HG02623 (cell line): Measurements from ENCODE around the gene ABHD8.

ENCODE experiments used
- ATAC-seq: cut with Tn5 transposase; IDR thresholded peaks from one replicate; pipeline ENCODE4 v1.9.1; 2021; ENCODE audit warnings: moderate library complexity; ENCODE audit not compliant: unreplicated experiment

ABHD8 gene

DNA sequence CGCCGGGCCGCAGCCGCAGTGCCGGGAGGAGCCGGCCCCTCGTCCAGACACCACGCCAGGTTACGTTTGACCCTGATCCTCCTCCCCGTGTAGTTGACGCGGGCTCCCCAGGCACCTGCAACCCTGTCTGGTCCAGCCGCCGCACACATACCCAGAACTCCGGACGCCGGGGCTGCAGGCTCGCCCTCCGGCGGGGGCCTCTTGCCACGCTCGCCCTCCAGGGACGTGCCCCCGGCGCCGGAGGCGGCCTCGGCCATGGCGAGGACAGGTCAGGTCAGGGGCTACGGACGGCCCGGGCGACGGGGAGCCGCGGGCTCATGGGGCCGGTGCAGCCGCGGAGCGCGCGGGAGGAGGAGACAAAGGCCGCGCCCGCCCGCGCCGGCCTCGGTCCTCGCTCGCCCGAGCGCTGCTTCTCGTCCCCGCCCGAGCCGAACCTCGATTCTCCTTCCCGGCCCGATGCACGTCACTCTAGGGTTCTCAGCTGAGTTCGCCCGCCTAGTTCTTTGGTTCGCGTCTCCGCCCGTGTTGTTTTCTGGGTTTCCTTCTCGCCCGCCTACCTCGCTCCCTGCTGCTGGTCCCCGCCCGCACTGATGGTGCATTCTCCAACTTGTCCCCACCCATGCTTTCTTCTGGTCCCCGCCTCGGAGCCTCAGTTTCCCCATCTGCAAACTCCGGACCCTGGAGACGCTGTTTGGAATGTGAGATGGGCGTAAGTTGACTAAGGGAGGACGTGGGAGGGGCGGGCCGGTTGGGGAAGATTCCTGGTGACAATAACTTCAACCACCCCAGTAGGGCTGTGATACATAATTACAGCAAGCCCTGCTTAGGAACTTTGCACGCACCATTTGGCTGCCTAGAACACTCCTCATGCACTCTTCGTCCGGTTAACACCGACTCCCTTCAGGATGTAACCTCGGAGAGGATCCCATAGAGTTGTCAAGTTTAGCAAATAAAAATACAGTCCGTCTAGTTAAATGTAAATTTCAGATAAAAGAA, 31.5 kb upstream of the ABHD8 start, which contains the start of gene ANO8:
Gene ANO8 (minus strand): TSS at position 442 of the 996 bp plus-strand sequence. CDS start 185 bp downstream, at position 257.
- peak; percentile 35 for ATAC-seq

DNA sequence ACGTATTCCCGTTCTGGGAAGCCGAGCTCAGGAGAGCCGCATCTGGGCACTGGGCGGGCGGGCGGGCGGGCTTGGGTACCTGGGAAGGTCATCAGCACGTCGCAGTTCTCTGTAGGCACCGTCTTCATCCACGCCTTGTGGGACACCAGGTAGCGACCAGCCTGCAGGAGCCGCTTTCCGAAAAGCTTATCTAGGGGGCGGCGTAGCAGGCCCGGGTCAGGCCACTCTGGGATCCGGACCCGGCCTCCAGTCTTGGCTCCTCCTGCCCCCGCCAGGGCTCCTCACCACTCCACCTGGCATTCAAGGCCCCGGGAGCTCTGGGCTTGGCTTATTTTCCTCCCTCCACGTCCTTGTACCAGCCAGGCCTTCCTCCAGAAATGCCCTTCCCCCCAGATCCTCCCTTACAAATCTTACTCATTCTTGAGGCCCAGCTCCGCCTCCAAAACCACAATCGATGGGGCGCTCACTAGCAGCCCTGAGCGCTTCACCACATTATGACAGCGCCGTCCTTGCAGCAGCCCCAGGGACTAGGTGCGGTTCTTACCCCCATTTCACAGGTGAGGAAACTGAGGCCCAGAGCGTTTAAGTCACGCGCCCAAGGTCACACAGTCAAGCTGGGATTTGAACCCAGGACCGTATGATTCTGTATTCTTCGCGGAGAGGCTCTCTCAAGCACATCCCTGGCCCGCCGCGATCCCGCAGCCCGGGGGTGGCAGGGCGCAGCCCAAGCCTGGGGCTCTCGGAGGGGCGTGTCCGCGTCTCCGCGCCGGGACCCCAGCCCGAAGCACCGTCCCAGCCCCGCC, 30.6 kb upstream of the ABHD8 start:
- ATAC-seq = no peak

DNA sequence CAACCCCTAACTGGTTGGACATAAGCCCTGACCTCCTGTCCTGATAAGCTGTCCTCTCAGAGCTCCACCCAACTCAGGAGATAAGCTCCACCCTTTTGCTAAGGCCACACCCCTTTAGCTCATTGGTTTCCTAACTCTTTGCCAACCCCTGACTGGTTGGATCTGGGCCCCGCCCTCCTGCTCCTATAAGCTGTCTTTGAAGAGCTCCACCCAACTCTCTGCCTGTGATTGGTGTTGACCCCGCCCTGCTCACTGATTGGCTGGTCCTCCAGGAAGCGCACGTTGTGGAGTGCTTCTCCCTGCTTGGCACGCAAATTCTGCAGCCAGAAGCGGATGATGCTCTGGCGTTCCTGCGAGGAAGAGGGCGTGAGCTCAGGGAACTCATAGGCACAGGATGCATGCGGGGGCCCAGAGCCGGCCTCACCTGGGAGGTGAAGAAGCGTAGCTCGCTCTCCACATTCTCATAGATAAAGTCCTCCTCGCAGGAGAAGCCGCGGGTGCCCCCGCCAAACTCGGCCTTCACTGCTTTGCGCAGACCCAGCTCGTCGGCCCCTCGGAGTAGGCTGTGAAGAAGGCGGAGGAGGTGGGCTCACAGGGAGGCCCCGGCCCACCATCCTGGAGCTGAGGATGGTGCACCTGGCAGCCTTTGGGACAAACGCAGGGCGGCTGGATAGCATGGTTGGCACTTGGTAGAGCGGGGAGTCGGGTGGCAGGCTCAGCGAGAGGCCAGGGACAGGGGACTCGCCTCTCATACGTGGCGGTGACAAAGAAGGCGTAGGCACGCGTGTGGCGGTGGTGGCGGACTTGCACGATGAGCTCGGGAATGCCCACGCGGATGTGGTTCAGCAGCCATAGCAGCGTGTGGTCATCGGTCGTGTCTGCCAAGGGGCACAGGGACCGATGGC, 29.7 kb upstream of the ABHD8 start:
- no peak for ATAC-seq

DNA sequence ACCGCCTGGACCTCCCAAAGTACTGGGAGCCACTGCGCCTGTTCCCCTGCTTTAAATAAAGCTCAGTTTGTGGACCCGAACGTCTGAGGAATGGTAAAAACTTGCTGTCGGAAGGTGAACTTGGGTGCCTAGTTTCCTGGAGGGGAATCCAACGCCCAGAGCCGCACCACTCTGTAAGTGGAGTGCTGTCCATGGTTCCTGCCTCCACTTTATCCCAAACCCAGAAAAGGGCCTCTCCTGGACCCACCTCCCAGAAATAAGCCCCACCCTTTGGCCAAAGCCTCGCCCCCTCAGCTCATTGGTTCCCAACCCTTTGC, 29.1 kb upstream of the ABHD8 start:
- ATAC-seq = no peak

DNA sequence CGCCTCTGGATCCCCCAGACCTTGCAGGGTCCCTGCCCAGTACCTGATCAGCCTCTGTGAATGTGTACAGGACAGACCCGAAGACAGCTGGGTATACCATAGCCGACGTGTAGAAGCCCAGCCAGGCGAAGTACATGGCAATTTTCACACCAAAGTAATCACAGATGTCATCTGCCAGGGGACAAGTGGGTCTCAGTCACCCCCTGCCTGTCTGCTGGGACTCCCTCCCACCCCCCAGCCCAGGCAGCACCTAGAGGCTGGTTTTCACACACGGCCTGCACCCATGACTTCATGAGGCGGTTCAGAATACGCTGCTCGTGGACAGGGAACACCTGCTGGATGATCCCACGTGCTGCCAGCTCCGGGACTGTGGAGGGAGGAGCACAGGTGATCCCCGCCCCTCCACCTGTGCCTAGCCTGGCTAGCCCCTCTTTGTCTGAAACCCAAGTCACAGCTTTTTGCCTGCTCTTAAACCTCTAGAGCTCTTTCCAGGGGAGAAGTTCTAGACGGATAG, 27.9 kb upstream of the ABHD8 start:
- no peak for ATAC-seq

DNA sequence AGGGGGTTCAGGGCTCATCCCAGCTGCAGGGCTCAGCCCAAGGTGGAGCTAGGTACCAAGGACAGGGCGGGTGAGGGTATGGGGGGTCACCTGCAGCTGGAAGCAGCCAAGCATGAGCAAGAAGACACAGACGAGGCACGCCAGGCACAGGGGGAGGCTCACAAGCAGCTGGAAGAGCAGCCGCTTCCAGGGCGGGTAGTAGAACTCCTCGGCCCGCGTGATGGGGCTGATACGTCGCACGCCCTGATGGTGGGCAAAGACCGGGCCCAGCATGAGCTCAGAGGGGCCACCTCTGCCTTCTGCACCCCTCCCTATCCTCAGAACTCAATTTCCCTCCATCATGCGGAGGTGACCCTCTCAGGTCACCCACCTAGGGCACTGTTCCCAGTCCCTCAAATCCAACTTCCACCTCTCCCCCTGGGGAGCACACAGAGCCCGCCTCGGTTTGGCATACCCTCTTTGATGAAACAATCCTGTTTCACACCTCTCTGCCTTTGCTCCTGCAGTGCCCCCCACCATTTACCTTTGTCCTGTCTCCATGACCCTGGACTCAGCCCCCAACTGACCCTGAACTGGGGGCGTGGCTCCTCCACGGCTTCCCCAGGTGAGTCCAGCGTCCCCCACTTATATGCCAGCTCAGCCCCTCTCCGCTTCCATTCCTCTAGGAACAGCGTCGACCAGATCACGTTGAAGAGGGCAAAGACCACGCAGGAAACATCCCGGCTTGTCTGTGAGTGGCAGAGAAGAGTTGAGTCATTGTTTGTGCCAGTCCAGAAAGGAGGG, 27.2 kb upstream of the ABHD8 start:
- ATAC-seq = no peak

DNA sequence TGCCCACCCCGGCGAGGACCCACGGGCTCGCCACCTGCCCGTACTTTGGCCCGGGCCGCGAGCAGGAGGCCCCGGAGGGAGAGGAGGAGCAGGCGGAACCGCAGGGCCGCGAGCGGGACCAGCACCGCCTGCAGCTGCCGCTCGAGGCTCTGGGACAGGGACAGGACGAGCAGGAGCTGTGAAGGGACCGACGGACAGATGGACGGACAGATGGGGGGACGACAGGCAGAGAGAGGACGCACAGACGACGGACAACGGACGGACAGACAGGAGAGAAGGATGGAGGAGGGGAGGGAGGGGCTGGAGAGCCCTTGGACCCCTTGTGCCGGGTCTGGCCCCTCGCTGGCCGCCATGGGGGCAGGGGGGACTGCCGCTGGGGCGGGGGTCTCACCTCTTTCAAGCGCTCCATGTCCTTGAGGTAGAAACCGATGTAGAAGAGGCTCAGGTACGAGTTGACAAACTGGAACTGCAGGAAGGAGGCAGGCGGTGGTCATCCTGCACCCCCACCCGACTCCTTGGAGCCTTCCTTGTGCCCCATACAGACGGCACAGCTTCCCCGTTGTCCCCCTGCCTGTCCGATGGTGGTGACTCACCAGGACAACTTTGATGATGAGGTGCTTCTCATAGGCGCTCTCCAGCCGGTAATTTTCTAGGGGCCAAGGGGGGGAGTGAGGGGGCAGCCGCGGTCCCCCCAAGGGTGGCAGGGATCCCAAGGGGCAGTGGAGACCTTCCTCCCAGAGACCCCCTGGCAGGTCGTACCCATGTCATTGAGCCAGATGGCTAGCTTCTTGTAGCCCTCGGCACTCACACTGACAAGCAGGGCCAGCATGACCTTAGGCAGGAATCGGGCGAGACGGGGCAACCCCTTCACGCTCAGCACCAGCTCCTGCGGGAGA, 26.4 kb upstream of the ABHD8 start:
- ATAC-seq = no peak

DNA sequence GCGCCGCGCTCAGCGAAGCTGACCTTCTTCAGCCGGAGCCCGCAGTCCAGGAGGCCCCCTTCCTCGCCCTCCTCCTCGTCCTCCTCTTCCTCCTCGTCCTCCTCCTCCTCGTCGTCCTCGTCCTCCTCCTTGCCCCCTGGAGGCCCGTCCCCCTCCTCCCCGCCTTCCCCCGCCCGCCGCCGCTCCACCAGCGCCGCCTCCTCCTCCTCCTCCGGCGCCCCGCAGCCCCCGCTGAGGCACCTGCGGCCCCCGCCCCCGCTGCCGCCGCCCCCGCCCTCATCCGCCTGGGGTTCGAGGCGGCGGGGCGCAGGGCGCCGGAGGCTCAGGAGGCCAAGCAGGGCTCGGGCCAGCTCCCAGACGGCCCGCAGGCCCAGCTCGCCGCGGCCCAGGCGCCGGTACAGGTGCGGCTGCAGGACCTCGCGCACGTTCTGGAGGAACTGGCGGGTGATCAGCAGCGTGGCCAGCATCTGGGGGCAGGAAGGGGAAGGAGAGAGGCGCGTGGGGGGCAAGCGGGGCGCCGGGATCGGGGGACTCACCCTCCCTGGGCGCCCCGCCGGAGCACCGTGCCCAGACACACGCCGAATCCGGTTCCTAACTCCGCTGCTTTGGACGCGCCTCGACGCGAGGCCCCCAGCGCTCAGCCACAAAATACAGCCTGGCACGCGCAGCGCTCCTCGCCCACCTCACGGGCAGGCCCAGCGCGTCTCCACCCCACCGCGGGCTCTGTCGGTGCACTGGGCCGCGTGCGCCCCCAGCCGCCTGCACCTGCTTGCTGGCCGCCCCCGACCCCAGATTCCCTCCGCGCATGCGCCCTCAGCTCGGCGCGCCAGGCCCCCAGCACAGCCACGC, 25.5 kb upstream of the ABHD8 start:
- ATAC-seq = no peak

DNA sequence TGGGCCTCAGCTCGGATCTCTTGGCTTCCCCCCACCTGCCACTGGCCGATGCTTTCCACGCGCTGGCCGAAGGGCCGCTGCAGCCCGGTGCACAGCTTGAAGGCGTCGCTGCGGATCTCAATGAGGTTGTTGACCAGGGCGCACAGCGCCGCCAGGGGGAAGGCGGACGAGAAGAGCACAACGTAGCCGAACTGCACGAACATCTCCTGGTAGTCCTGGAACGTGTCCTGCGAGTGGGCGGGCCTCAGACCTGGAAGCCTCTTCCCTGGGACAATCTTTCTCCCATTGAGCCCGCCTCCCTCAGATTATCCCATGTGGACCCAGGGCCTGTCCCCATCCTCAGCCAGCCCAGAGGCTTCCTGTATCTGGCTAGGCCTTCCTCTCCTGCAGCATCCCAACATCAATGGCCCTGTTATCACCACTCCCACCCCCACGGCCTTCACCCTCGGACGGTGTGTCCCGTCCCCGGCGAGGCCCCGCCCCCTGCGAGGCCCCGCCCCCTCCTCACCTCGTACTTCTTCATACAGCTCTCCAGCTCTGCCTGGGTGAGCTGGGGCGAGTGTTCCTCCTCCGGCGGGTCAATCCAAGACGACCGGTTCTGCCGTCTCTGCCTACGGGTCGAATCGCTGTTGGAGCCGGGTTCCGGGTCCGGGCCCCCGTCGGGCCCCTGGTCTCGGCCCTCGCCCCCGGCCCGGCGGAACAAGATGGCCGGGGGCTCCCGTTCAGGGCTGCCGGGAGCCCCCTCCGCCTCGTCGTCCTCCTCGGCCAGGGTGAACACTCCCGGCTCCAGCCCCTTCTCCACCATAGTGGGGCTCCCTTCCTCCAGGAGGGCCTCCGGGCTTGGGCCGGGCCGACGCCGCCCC, 24.7 kb upstream of the ABHD8 start:
- no peak for ATAC-seq

DNA sequence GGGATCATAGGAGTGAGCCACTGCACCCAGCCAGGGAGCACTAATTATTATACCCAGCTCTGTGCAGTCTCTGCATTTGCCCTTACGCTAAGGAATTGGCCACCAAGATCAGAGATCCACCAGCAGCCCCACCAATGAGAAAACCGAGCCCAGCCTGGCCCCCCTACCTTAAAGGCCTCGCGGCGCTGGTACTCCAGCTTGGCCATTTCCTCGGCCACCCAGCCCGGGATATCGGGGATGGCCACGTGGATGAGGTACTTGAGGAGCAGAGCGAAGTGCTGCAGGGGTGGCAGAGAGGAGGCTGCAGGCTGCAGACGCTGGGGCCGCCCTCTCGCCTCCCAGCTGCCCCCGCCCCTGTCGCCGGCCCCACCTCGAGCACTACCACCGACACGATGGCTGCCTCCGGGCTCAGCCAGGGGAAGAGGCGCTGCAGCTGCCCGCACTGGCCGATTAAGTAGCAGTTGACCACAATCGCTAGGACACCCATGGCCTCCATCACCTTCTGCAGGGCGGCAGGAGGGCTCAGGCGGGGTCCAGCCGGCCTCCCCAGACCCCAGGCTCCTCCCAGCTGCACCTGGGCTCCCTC, 23.9 kb upstream of the ABHD8 start:
- ATAC-seq = no peak

DNA sequence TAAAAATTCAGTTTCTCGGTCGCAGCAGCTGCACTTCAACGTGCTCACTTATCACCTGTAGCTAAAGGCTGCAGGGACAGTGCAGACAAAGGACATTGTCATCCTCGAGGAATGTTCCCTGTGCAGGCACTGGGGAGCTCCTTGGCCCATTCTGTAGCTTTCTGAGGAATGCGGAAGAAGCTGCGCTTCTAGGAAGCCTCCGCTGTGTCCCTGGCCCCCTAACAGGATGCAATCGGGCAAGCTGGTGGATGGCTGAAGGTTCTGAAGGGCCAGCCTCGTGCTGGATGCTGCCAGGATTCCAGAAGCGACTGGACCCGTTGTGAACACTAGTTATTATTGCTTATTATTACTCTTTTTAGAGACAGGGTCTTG, 23.4 kb upstream of the ABHD8 start:
- ATAC-seq = no peak

DNA sequence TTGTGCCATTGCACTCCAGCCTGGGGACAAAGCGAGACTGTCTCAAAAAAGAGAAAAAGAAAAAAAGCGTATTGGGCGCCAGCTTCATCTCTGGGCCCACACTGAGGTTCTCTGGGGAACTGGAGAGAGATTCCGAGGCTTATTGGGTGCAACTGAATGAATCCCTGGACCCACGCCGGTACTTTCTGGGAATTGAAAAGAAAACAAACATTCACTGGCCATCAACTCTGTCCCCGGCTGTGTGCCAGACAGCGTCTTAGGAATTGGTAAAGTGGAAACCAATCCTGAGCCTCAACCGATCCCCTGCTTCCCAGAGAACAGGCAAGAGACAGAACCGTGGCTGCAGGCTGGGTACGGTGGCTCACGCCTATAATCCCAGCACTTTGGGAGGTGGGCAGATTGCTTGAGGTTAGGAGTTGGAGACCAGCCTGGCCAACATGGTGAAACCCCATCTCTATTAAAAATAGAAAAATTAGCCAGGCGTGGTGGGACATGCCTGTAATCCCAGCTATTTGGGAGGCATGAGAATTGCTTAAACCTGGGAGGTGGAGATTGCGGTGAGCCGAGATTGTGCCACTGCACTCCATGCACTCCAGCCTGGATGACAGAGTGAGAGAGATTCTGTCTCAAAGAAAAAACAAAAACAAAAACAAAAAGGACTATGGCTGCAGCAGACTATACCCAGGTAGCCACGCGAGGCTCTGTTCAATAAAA, 22.8 kb upstream of the ABHD8 start:
- ATAC-seq = no peak

DNA sequence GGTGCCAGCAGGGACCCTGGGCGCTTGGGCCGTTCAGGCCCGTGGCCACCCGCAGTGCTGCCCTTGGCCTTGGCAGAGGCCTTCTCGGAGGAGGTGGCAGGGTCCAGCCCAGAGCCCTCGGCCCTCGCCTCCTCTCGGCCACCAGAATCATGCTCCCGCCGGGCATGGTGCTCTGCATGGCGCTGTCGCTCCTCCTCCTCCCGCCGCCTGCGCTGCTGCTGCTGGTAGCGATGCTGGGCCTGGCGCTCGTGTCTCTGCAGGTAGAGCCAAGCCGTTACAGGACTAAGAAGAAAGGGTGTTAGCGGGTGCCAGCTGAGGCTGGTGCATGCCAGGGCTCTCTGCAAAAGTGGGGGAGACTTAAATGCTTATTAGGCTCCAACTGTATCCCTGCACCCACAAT, 21.9 kb upstream of the ABHD8 start:
- no peak for ATAC-seq

DNA sequence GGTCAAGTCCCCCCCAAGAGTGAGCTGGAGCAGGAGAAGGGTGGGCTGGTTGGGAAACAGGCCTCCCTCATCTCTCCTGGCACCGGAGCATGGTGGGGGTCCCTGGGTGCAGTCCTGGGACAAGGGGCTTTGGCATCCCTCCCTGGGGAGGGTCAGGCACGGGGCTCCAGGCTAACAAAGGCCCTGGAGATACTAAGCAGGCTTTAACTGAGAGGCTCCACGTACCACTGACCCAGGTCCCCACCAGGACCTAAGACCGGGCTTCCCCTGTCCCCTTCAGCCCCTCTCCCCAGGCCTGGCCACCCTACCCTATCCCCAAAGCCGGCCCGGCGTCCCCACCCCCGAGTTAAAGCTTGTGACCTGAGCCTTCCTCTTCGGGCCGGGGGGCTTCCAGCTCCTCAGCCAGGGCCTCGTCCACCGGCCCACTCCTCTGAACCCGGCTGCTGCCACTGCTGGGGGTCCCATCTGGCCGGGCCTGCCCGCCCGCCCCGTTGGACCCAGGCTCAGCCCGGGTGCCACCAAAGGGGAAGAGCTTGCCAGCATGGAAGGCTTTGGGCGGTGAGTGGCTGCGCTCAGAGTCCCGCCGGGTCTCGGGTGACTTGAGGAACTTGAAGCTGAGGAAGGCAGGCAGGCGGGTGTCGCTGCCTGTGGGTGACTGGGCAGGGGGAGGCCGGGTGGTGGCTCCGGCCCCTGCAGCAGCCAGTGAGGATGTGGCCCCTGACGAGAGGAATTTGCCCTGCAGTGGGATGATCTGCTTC, 21.3 kb upstream of the ABHD8 start:
- ATAC-seq = no peak

DNA sequence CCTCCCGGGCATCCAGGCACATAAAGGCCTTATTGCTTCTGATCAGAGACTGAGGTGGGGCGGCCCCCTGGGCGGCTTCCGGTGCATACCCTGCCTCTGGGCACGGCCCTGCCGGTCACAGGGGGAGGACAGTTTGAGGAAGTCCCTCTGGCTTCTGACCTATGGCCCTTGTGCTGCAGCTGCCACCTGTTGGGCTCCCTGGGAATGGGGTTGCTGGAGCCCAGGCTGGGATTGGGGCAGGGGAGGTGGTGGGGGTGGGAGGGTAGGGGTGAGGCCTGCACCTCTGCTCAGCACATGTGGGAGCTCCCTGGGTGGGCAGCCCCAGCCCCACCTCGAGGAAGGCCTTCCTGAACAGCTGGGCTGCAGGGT, 20.7 kb upstream of the ABHD8 start:
- no peak for ATAC-seq
